Neural crest cell (in vitro differentiated cells): ENCODE measurements around the gene FGG. TPM values are rescaled to one million over a fixed set of nuclear protein-coding genes. Genes with fewer than 3 reads are reported as not detected.

Experiments used
- DNase-seq: peaks from one replicate; pipeline ENCODE4 v3.0.0; 2021; ENCODE audit warnings: low read depth, mixed read lengths, low spot score
- H3K27ac Mint-ChIP-seq: one replicate; pipeline ENCODE4 v1.8.0; 2021; ENCODE audit warnings: mild to moderate bottlenecking, mixed read lengths; ENCODE audit not compliant: unreplicated experiment
- H3K27me3 Mint-ChIP-seq: 2 replicates; pipeline ENCODE4 v1.8.0; 2021; ENCODE audit warnings: low read depth, mild to moderate bottlenecking, mixed read lengths
- H3K36me3 Mint-ChIP-seq: 2 replicates; pipeline ENCODE4 v1.8.0; 2021; ENCODE audit warnings: low read depth, mild to moderate bottlenecking, mixed read lengths
- H3K4me1 Mint-ChIP-seq: 2 replicates; pipeline ENCODE4 v1.8.0; 2021; ENCODE audit warnings: mixed read lengths
- H3K4me3 Mint-ChIP-seq: one replicate; pipeline ENCODE4 v1.8.0; 2021; ENCODE audit warnings: mild to moderate bottlenecking, mixed read lengths
- H3K9me3 Mint-ChIP-seq: 2 replicates; pipeline ENCODE4 v1.8.0; 2021; ENCODE audit warnings: mixed read lengths
- CTCF ChIP-seq: fragments of 200-600 bp; sonication (generic); conservative IDR thresholded peaks from 2 replicates; pipeline ENCODE4 v1.5.0; 2021; ENCODE audit warnings: antibody characterized with exemption, mild to moderate bottlenecking
- total RNA-seq: library from RNA; stranded (reverse); gene quantifications from 2 replicates; pipeline ENCODE4 v1.2.1, GENCODE V29; 2021

Gene FGG
- total RNA-seq, 1 donor from 2014 or later = not detected

- no peak overlapping the region for H3K27ac Mint-ChIP-seq
- H3K4me1 Mint-ChIP-seq = no peaks in the 10 kb centered on the region
- H3K9me3 Mint-ChIP-seq = no peaks in the 10 kb centered on the region
- DNase-seq = no peak
- peaks cover 11% of the 10 kb centered on the region for H3K27me3 Mint-ChIP-seq
- no peaks in the 10 kb centered on the region for H3K36me3 Mint-ChIP-seq
- H3K4me3 Mint-ChIP-seq = no peak overlapping the region
- no peak for TF ChIP-seq CTCF
These were observed 28.5 kb upstream of the FGG start for GRCh38 chr4:154640999-154641398.

- H3K4me3 Mint-ChIP-seq = no peak overlapping the region
- H3K27ac Mint-ChIP-seq = no peak overlapping the region
- H3K9me3 Mint-ChIP-seq = no peaks in the 10 kb centered on the region
- no peak for TF ChIP-seq CTCF
- no peak for DNase-seq
- H3K36me3 Mint-ChIP-seq = no peaks in the 10 kb centered on the region
- H3K27me3 Mint-ChIP-seq = peaks cover 48% of the 10 kb centered on the region
- H3K4me1 Mint-ChIP-seq = peaks cover 5% of the 10 kb centered on the region
These were observed 21.6 kb upstream of the FGG start for GRCh38 chr4:154634058-154634457.

- Mint-ChIP-seq H3K4me3 (no peak overlapping the region), H3K36me3 (no peaks in the 10 kb centered on the region), H3K4me1 (peaks cover 5% of the 10 kb centered on the region), H3K27me3 (peaks cover 42% of the 10 kb centered on the region), H3K9me3 (no peaks in the 10 kb centered on the region), H3K27ac (no peak overlapping the region)
- TF ChIP-seq CTCF = no peak
- no peak for DNase-seq
These were observed 19.4 kb upstream of the FGG start for GRCh38 chr4:154631828-154632227.

- Mint-ChIP-seq H3K4me1 (peaks cover 9% of the 10 kb centered on the region), H3K27me3 (peaks cover 55% of the 10 kb centered on the region), H3K4me3 (no peak overlapping the region), H3K9me3 (no peaks in the 10 kb centered on the region), H3K27ac (no peak overlapping the region), H3K36me3 (no peaks in the 10 kb centered on the region)
- TF ChIP-seq CTCF = no peak
- DNase-seq = no peak
These were observed 17.9 kb upstream of the FGG start for GRCh38 chr4:154630324-154630723.

GRCh38 chr4:154626793-154627484, 14.5 kb upstream of the FGG start:
- DNase-seq = peak; percentile 66
- Mint-ChIP-seq H3K4me1 (peaks cover 3% of the 10 kb centered on the region), H3K27me3 (peaks cover 51% of the 10 kb centered on the region), H3K36me3 (no peaks in the 10 kb centered on the region), H3K4me3 (no peak overlapping the region), H3K27ac (no peak overlapping the region), H3K9me3 (no peaks in the 10 kb centered on the region)
- TF ChIP-seq CTCF = peak; percentile 75
